HG03439 (cell line): Measurements from ENCODE around the gene ARSK.

Experiments
- ATAC-seq: cut with Tn5 transposase; IDR thresholded peaks from one replicate; pipeline ENCODE4 v1.9.1; 2021; ENCODE audit warnings: mild to moderate bottlenecking, moderate library complexity; ENCODE audit not compliant: unreplicated experiment

Gene ARSK

DNA sequence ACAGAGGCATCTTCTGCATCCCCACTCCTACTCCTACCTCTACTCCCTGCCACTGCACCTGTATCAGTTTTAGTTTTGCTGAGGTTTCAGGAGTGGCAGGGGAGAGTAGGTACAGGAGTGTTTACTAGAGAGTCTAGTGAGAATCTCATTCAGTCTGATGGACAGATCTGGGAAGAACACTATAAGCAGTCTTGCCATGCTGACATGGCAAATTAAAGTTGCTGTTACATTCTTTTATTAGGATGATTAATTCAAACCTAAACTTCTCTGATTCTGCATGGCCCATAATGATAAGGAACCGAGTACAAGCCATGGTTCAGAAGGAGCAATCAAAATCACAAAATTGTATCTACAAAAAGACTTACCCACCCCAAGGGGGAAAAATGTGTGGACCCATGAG, 7.4 kb downstream of the ARSK start:
- no peak for ATAC-seq

DNA sequence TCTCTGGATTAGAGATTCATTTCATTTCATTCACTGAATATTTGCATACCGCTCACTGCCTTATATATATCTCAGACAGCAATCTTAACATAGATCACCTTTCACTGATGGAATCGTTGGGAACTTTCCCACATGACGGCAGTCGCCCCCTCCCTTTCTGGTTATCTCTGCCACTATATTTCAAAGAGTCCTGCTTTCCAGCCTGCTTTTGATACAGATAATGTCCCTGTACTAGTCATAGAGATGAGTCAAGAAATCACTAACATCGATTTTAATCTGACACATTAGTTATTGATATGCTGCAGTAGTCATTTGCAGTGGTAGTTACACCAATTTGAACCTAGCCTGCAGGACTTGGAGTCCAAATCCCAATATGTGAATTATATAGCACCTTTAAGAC, 8.5 kb downstream of the ARSK start:
- ATAC-seq: no peak

DNA sequence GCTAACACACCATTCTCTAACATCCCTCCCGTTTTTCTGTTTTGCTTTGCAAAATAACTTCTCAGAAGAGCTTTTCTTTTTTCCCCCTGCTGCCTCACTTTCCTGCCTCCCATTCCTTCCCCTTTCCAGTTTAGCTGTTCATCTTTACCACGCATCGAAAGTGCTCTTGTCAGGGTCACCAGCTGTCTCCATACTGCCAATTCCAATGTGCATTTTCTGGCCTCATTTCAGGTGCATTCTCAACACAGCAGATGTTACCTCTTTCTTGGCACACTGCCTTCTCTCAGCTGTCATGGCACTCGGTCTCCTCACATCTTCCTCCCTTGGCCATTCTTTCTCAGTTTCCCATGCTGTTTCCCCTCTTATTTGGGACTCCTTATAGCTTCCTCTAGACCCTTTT, 9.5 kb downstream of the ARSK start:
- no peak for ATAC-seq

DNA sequence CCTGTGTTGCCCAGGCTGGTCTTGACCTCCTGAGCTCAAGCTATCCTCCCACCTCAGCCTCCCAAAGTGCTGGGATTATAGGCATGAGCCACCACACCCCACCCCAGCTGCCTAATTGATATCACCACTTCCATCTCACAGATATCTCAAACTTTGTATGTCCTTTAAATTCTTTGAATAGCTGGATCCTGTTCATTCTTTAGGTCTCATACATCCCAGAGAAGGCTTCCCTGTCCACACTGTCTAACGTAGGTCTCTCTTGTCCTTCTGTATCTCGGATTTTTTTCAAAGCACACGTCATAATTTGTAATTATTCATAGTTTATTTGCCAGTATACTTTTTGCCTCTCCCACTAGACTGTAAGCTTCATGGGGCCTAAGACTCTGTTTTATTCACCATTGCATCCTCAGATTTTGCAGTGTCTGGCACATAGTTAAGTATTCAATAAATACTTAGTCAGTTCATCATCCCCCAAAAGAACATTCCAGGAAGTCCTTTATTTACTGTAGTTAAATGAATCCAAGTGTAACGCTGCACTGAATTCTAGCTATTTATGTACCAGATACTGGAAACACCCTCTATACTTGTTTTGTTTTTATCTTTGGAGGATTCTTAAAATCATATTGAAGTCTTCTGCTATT, 10.5 kb downstream of the ARSK start:
- no peak for ATAC-seq

DNA sequence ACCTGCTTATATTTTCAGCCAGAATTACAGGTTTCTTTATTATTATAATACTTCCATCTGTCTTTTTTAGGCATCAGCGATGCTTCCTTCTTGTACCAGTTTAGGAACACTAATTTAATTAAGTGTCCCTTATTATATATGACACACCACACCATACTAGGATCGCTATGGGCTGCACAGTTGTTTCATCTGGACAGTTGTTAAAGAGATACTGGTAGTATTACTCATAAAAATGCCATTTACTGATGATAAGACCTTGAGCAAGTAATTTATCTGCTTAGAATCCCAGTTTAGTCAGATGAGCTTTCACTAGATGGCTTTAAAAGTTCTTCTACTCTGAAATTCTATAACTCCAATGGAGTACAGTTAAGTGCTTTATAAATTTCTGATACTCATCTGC, 17.1 kb downstream of the ARSK start:
- ATAC-seq: no peak

DNA sequence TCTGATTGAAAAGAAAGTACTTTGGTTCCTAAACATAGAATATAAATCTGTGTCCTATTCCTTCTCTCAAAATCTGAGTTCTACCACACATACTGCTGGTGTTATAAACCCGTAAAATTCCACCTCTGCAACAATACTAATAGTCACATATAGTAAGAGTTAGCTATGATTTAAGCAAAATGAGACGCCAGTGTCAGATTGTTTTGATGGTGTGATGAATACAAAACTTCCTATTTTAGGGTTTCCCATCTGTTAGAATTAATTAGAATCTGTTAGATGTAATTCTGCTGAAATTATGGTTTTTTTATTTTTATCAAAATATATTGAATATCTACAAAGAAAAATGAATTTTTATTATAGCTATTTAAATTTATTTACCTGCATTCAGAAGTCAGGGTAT, 26.7 kb downstream of the ARSK start:
- no peak for ATAC-seq

DNA sequence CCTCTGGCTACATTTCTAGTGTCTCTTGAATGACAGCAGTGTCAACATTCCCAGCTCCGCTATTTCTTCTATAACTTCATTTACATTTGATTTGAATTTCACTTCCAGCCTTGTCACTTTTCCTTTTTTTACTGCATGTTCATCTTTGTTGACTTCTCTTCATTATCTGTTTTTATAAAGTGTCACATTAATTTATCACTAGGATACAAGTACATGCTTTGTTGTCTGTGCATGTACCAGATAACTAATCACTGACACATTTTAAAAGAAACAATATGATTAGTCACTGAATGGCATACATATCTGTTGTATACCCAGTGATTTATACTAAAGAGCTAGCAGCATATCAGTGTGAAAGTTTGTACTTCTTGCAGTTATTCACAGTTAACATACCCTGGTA, 29.1 kb downstream of the ARSK start:
- no peak for ATAC-seq

DNA sequence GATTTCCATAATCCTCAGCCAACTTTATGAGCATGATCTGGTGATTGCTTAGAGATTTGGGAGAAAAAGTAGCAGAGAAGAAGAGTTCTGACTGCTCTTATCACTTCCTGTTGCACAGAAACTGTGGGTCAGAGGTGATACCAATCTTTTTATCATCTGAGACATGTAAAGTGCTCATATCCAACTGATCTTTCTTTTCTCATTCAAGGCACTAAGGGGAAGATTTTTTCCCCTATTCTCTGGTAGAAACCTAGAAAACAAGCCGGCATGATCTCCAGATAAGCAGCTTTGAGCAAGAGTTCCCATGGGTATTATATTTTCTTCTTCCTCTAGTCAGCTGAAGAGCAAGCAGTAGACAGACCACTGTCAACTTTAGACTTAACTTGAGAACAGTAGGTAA, 36.0 kb downstream of the ARSK start:
- no peak for ATAC-seq

DNA sequence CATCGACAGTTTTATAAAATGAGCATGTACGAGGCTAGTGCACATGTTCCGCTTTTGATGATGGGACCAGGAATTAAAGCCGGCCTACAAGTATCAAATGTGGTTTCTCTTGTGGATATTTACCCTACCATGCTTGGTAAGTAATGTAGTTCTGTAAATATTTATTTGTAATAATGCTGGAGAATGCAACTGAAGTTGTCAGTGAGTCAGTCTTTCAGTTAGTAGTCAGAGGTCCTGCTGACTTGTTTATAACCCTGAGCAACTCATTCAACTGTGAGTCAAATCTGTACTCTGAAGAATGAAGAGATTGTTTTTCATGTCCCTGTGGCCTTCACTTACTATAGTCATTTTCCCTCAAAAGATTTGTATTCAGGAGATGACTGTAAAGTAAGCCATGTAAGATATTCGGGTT, 36.6 kb downstream of the ARSK start:
- ATAC-seq: peak; percentile 89

DNA sequence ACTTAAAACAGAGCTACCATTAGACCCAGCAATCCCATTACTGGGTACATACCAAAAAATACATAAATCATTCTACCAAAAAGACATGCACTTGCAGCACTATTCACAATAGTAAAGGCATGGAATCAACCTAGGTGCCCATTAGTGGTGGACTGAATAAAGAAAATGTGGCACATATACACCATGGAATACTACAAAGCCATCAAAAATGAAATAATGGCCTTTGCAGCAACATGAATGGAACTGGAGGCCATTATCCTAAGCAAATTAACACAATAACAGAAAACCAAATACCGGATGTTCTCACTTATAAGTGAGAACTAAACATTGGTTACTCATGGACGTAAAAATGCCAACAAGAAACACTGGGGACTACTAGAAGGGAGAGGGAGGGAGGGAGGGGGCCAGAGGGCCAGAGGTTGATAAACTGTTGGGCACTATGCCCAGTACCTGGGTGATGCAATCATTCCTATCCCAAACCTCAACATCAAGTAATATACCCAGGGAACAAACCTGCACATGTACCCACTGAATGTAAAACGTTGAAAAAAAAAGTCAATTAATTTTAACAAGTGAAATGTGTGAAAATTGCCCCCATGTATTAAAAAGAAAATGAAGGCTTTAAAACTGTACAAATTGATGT, 40.5 kb downstream of the ARSK start:
- ATAC-seq: no peak

DNA sequence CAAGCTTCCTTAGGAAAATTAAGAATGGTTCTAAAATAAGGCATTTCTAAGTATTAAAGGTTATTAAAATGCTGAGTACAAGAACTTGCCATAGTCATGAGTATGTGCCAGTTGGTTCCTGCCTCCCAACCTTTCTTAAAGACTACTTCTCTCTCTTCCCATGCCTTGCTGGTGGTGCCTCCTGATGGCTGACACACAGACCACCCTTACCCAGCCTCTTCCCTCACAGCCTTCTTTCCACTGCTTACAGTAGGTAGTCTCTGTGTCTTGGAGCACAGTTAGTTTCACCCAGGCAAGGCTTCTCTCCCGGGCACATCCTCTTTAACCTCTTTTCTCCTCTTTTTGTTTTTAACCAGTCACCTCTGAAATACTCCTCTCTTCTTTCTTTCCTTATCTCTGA, 44.4 kb downstream of the ARSK start:
- ATAC-seq: no peak

DNA sequence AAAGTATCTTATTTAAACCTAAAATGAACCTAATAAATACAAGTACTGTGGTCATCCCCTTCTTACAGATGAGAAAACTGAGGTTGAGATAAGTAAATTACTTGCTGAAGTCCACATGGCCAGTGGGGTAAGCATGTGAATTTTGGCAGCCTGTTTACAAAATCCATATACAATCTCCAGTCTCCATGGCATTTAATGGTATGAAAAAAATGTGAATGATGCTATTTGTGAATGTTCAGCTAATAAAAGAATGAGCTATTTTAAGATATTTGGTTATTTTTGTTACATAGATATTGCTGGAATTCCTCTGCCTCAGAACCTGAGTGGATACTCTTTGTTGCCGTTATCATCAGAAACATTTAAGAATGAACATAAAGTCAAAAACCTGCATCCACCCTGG, 45.7 kb downstream of the ARSK start:
- ATAC-seq: no peak

DNA sequence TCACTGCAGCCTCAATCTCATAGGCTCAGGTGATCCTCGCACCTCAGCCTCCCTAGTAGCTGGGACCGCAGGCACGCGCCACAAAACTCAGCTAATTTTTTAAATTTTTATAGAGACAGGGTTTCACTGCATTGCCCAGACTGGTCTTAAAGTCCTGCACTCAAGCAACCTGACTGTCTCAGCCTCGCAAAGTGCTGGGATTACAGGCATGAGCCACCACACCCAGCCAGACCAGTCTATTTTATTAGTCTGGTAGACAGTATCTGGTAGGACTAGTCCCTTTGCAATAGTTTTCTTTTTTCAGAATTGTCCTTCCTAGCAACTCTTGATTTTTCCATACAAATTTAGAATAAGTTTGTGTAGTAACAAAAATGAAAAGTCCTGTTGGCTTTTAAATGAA, 50.9 kb downstream of the ARSK start:
- ATAC-seq: no peak

DNA sequence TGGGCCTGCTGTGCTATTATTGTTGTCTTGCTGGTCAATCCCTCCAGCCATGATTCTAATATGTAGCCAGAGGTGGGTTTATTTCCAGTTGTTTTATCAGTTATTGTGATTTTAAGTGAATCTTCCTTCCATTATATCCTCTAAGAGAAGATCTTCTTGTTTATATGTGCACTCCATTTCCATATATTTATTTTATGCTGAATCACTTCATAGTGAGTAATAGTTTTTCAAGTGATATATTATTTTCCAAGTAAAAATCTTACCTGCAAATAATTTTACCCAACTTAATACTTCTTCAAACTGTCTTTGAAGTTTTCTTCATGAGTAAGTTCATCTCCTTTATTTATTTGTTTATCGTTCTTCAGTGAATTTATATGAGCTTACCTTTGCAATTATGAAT, 51.5 kb downstream of the ARSK start:
- ATAC-seq: no peak

DNA sequence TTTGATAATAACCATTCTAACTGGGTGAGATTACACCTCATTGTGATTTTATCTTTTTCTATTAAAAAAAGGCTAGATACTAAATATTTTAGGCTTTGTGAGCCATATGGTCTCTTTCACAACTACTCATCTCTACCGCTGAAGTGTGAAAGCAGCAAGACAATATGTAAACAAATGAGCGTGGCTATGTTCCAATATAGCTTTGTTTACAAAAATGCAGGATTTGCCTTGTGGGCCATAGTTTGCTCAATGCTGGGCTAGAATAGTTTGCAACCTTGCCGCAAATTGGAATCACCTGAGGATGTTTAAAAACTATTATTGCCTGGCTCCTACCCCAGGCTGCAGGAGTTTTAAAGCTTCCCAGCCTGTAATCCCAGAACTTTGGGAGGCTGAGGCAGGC, 54.8 kb downstream of the ARSK start:
- ATAC-seq: no peak

DNA sequence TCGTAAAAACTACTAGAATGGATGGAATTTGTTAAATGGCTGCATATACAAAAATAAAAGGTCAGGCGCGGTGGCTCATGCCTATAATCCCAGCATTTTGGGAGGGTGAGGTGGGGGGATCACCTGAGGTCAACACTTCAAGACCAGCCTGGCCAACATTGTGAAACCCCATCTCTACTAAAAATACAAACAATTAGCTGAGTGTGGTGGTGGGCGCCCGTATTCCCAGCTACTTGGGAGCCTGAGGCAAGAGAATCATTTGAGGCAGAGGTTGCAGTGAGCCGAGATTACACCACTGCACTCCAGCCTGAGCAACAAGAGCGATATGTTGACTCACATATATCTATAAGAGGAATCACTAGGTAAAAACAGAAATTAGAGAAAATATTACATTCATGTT, 55.6 kb downstream of the ARSK start:
- ATAC-seq: no peak

DNA sequence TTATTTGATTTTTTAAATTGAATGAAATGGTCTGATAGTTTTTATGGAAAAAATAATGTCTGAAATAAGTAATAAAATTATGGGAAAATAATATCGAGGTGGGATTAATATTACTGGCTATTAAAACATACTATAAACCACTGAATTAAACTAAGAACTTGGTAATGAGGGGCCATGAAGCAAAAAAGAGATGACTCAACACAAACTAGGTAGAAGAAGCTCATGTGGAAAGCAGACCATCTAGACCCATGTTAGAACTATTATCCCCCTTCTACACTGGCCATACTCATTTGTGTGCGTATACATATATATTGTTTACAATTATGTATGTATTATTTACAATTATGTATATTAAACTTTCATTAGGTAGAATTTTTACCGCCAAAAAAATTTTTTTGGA, 56.5 kb downstream of the ARSK start:
- ATAC-seq: no peak

DNA sequence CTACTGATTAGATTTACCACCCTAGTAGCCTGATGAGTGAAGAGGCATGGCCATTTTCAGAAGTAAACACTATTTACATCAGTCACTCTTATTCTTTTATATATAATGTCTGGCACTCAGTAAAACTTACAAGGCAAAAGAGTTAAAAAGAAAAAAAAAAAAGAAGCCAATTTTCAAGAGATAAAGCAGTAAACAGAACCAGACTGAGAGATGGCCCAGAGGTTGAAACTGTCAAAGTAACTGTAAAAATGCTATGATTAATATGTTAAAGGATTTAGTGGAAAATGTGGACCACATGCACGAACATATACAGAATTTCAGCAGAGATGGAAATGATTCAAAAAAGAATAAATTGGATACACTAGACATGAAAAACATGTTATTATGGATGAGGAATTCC, 58.6 kb downstream of the ARSK start:
- no peak for ATAC-seq

DNA sequence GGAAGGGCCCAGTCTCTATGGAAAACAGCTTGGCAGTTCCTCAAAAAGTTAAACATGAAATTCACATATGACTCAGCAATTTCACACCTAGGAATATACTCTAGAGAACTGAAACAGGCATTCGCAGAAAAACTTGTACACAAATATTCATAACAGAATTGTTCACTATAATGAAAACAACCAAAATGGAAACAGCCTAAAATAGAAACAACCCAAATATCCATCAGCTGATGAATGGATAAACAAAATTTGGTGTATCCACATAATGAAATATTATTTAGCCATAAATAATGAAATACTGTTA, 60.2 kb downstream of the ARSK start:
- ATAC-seq: peak; percentile 59

DNA sequence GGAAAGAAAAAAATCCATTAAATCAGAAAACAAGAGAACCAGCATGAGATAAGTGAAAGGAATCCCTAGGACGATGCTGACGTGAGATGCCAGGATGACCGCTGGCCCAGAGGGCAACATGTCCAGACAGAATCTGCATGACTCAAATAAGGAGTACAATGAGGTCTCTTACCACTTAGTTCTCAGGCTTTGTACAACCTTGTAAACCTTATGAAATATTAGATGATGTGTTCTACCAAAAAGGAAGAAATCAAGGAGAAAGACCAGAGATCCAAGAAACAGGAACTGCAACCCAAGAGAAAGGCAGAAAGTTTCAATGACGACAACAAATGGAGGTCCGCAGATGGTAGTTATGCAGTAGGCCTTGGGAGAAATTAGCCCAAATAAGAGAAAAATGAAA, 62.2 kb downstream of the ARSK start:
- no peak for ATAC-seq

DNA sequence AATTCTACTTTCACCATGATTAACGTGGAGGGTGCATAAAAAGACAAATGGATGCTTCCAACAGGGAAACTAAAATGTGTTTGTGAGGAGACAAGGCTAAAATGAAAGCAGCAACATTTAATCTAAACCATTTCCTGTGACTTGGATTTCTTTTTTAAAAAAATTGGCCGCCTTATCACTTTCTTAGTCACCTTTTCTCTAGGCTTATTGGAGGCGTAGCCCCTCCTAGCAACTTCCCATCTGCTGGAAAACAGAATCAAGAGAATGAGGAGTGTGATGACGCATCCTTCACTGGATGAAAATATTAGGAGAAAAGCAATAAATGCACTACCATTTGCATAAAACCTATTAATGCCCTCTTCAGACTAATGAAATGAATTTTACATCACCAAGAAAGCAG, 64.2 kb downstream of the ARSK start:
- ATAC-seq: no peak

DNA sequence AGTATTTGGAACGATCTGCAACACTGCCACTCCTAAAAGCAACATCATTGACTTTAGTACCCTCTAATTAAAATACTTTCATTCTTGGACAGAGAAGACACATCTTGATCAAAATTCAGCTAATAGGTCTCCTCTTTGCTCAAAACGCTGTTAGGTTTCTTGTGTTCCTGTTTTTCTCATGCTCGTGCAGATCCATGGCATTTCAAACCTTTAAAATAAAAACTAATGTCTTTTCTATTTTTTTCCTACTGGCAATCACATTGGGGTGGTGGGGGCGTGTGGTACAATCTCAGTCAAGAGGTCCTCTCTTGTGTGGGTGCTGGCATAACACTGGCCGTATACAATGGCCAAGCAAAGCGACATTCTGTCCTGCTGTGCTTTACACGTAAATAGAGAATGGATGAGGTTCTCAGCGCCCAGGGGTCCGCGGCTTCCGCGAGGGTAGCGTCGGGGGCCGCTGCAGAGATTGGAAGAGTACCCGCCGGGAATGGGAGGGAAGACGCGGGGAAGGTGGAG, 64.7 kb downstream of the ARSK start:
- no peak for ATAC-seq
